Activated T-cell treated with anti-CD3 and anti-CD28 coated beads, Interleukin-2, amount 50 U/mL, for 4 hours (primary cell): ENCODE results near the gene FCRL5. TPM values are rescaled to one million over a fixed set of nuclear protein-coding genes. Genes with fewer than 3 reads are reported as not detected.
A peak's percentile ranks its signal among the peaks of the same experiment; 100 is the strongest.
"Not testable (repeated sequence)": the region's sequence is repeated elsewhere in the genome, so short reads cannot be mapped to it uniquely, and the experiment has no call there.

Experiments
- ATAC-seq, 2 donors: fragments of 200-7000 bp; cut with Tn5 transposase; one replicate each; pipeline ENCODE4 v1.10.0; 2021
- DNase-seq: peaks from one replicate; pipeline ENCODE4 v3.0.0-alpha.2; 2020
- H3K27me3 Mint-ChIP-seq: one replicate; pipeline ENCODE4 v1.8.0; 2021; ENCODE audit warnings: low read depth, mixed read lengths
- H3K36me3 Mint-ChIP-seq: one replicate; pipeline ENCODE4 v1.8.0; 2022; ENCODE audit warnings: mixed read lengths; ENCODE audit not compliant: insufficient read depth
- H3K4me1 Mint-ChIP-seq: one replicate; pipeline ENCODE4 v1.8.0; 2021; ENCODE audit warnings: low read depth, mixed read lengths
- H3K4me3 Mint-ChIP-seq: one replicate; pipeline ENCODE4 v1.8.0; 2021; ENCODE audit warnings: mild to moderate bottlenecking, moderate library complexity, mixed read lengths
- H3K9me3 Mint-ChIP-seq: one replicate; pipeline ENCODE4 v1.8.0; 2021; ENCODE audit warnings: mixed read lengths
- total RNA-seq, 3 donors: library from RNA; stranded (reverse); gene quantifications; one replicate each; pipeline ENCODE4 v1.2.1, GENCODE V29; 2021

FCRL5 gene
- total RNA-seq, 3 donors from 2014 or later, result not detected

- no peak for ATAC-seq
- Mint-ChIP-seq H3K36me3 (no peaks in the 10 kb centered on the region), H3K27me3 (peaks cover 7% of the 10 kb centered on the region), H3K9me3 (no peaks in the 10 kb centered on the region), H3K4me3 (no peak overlapping the region), H3K4me1 (no peaks in the 10 kb centered on the region)
- DNase-seq, result no peak
Measured at GRCh38 chr1:157558119-157558518, 5.8 kb upstream of the FCRL5 start.

GRCh38 chr1:157548081-157548480 is 4.2 kb downstream of the FCRL5 start:
- not testable (repeated sequence) for H3K9me3 Mint-ChIP-seq, H3K27me3 Mint-ChIP-seq, H3K4me1 Mint-ChIP-seq, H3K4me3 Mint-ChIP-seq, H3K36me3 Mint-ChIP-seq, ATAC-seq, DNase-seq

GRCh38 chr1:157542676-157543075 is 9.6 kb downstream of the FCRL5 start:
- Mint-ChIP-seq H3K9me3 (no peaks in the 10 kb centered on the region), H3K27me3 (peaks cover 13% of the 10 kb centered on the region), H3K36me3 (no peaks in the 10 kb centered on the region), H3K4me1 (no peaks in the 10 kb centered on the region), H3K4me3 (no peak overlapping the region)
- DNase-seq, result no peak
- no peak for ATAC-seq

GRCh38 chr1:157540852-157541251 is 11.5 kb downstream of the FCRL5 start:
- Mint-ChIP-seq H3K4me1 (no peaks in the 10 kb centered on the region), H3K4me3 (no peak overlapping the region), H3K36me3 (no peaks in the 10 kb centered on the region), H3K9me3 (no peaks in the 10 kb centered on the region), H3K27me3 (peaks cover 16% of the 10 kb centered on the region)
- DNase-seq, result no peak
- ATAC-seq, result no peak

- no peak for DNase-seq
- Mint-ChIP-seq H3K27me3 (peaks cover 16% of the 10 kb centered on the region), H3K4me1 (no peaks in the 10 kb centered on the region), H3K9me3 (no peaks in the 10 kb centered on the region), H3K36me3 (no peaks in the 10 kb centered on the region), H3K4me3 (no peak overlapping the region)
- no peak for ATAC-seq
Measured at GRCh38 chr1:157540160-157540748, 12.1 kb downstream of the FCRL5 start.

- no peaks in the 10 kb centered on the region for H3K36me3 Mint-ChIP-seq
- no peaks in the 10 kb centered on the region for H3K4me1 Mint-ChIP-seq
- no peak overlapping the region for H3K4me3 Mint-ChIP-seq
- no peak for DNase-seq
- no peaks in the 10 kb centered on the region for H3K9me3 Mint-ChIP-seq
- ATAC-seq, result no peak
- peaks cover 16% of the 10 kb centered on the region for H3K27me3 Mint-ChIP-seq
Measured at GRCh38 chr1:157539568-157539967, 12.7 kb downstream of the FCRL5 start.

GRCh38 chr1:157532569-157532968 is 19.7 kb downstream of the FCRL5 start:
- Mint-ChIP-seq H3K4me1 (no peaks in the 10 kb centered on the region), H3K27me3 (peaks cover 12% of the 10 kb centered on the region), H3K4me3 (no peak overlapping the region), H3K36me3 (no peaks in the 10 kb centered on the region), H3K9me3 (no peaks in the 10 kb centered on the region)
- ATAC-seq (peak in 1 of 2 donors; percentile 10), DNase-seq (no peak)

- Mint-ChIP-seq H3K4me3 (no peak overlapping the region), H3K36me3 (no peaks in the 10 kb centered on the region), H3K27me3 (no peaks in the 10 kb centered on the region), H3K4me1 (peaks cover 6% of the 10 kb centered on the region), H3K9me3 (no peaks in the 10 kb centered on the region)
- DNase-seq (no peak), ATAC-seq (no peak)
Measured at GRCh38 chr1:157523774-157524493, 28.4 kb downstream of the FCRL5 start.

GRCh38 chr1:157521056-157521455 is 31.3 kb downstream of the FCRL5 start:
- Mint-ChIP-seq H3K36me3 (no peaks in the 10 kb centered on the region), H3K4me1 (peaks cover 6% of the 10 kb centered on the region), H3K9me3 (no peaks in the 10 kb centered on the region), H3K4me3 (no peak overlapping the region), H3K27me3 (no peaks in the 10 kb centered on the region)
- no peak for ATAC-seq
- DNase-seq, result no peak

- no peak for DNase-seq
- H3K4me1 Mint-ChIP-seq, result peaks cover 6% of the 10 kb centered on the region
- ATAC-seq, result no peak
- H3K36me3 Mint-ChIP-seq, result no peaks in the 10 kb centered on the region
- H3K4me3 Mint-ChIP-seq, result no peak overlapping the region
- no peaks in the 10 kb centered on the region for H3K27me3 Mint-ChIP-seq
- H3K9me3 Mint-ChIP-seq, result no peaks in the 10 kb centered on the region
Measured at GRCh38 chr1:157520386-157520935, 31.9 kb downstream of the FCRL5 start.

GRCh38 chr1:157519451-157519850 is 32.9 kb downstream of the FCRL5 start:
- DNase-seq, result no peak
- no peak for ATAC-seq
- Mint-ChIP-seq H3K4me3 (no peak overlapping the region), H3K4me1 (peaks cover 6% of the 10 kb centered on the region), H3K27me3 (no peaks in the 10 kb centered on the region), H3K36me3 (no peaks in the 10 kb centered on the region), H3K9me3 (no peaks in the 10 kb centered on the region)

GRCh38 chr1:157517016-157517415 is 35.3 kb downstream of the FCRL5 start:
- DNase-seq (no peak), ATAC-seq (no peak)
- Mint-ChIP-seq H3K9me3 (no peaks in the 10 kb centered on the region), H3K36me3 (no peaks in the 10 kb centered on the region), H3K4me1 (peaks cover under 1% of the 10 kb centered on the region), H3K4me3 (no peak overlapping the region), H3K27me3 (no peaks in the 10 kb centered on the region)

- DNase-seq (no peak), ATAC-seq (no peak)
- Mint-ChIP-seq H3K4me3 (no peak overlapping the region), H3K36me3 (no peaks in the 10 kb centered on the region), H3K9me3 (no peaks in the 10 kb centered on the region), H3K4me1 (peaks cover 3% of the 10 kb centered on the region), H3K27me3 (no peaks in the 10 kb centered on the region)
Measured at GRCh38 chr1:157515709-157516108, 36.6 kb downstream of the FCRL5 start.

GRCh38 chr1:157515141-157515540 is 37.2 kb downstream of the FCRL5 start:
- Mint-ChIP-seq H3K4me3 (no peak overlapping the region), H3K9me3 (no peaks in the 10 kb centered on the region), H3K36me3 (no peaks in the 10 kb centered on the region), H3K4me1 (peaks cover 3% of the 10 kb centered on the region), H3K27me3 (no peaks in the 10 kb centered on the region)
- no peak for ATAC-seq
- DNase-seq, result no peak
